BE2C (cell line): ENCODE measurements around the gene PCDHGA10.
"Not testable (repeated sequence)": the region's sequence is repeated elsewhere in the genome, so short reads cannot be mapped to it uniquely, and the experiment has no call there.

Experiments
- DNase-seq: peaks from one replicate; pipeline ENCODE4 v3.0.0-alpha.2; 2020
- H3K27me3 ChIP-seq: fragments of 250-450 bp; sonication (Bioruptor Pico); 2 replicates; pipeline ENCODE4 v1.5.1; 2020; ENCODE audit warnings: mild to moderate bottlenecking
- H3K36me3 ChIP-seq: fragments of 250-450 bp; sonication (Bioruptor Pico); 2 replicates; pipeline ENCODE4 v1.5.1; 2020; ENCODE audit warnings: mild to moderate bottlenecking
- H3K4me1 ChIP-seq: fragments of 250-450 bp; sonication (Bioruptor Pico); 2 replicates; pipeline ENCODE4 v1.5.1; 2020
- H3K4me3 ChIP-seq: 2 replicates; pipeline ENCODE4 v1.5.1; 2011; ENCODE audit warnings: low read depth, low read length
- H3K9me3 ChIP-seq: fragments of 250-450 bp; sonication (Bioruptor Pico); 2 replicates; pipeline ENCODE4 v1.5.1; 2020
- CTCF ChIP-seq: IDR thresholded peaks from 2 replicates; pipeline ENCODE4 v1.5.1; 2012; ENCODE audit warnings: mild to moderate bottlenecking, low read depth, low read length

Gene PCDHGA10

GRCh38 chr5:141371572-141372475 is 41.0 kb upstream of the PCDHGA10 start:
- DNase-seq: no peak
- Histone ChIP-seq H3K4me3 (no peak overlapping the region), H3K4me1 (no peaks in the 10 kb centered on the region), H3K9me3 (peaks cover 2% of the 10 kb centered on the region; the same call in 1 of the 2 replicates), H3K27me3 (no peaks in the 10 kb centered on the region), H3K36me3 (peaks cover 29% of the 10 kb centered on the region)
- TF ChIP-seq CTCF: no peak

GRCh38 chr5:141373673-141374317 is 39.0 kb upstream of the PCDHGA10 start, which contains the start of gene PCDHGA6:
Gene PCDHGA6 (plus strand): TSS chr5:141373891. CDS start chr5:141374084, 193 bp downstream.
- Histone ChIP-seq H3K36me3 (peaks cover 29% of the 10 kb centered on the region), H3K4me3 (no peak within 1 kb of the TSS)
- TF ChIP-seq CTCF: no peak

GRCh38 chr5:141374627-141375026 is 38.2 kb upstream of the PCDHGA10 start:
- TF ChIP-seq CTCF: no peak
- Histone ChIP-seq H3K36me3 (peaks cover 29% of the 10 kb centered on the region), H3K4me1 (no peaks in the 10 kb centered on the region), H3K27me3 (no peaks in the 10 kb centered on the region), H3K9me3 (peaks cover 2% of the 10 kb centered on the region; the same call in 1 of the 2 replicates), H3K4me3 (no peak overlapping the region)
- no peak for DNase-seq

More at GRCh38 chr5:141373673-141374317, 39.0 kb upstream of the PCDHGA10 start, which contains the start of gene PCDHGA6:
- H3K4me1 ChIP-seq: no peaks in the 10 kb centered on the region
- no peaks in the 10 kb centered on the region for H3K27me3 ChIP-seq
- no peak for DNase-seq
- peaks cover 2% of the 10 kb centered on the region; the same call in 1 of the 2 replicates for H3K9me3 ChIP-seq

GRCh38 chr5:141375444-141376155 is 37.2 kb upstream of the PCDHGA10 start:
- peaks cover 25% of the 10 kb centered on the region for H3K36me3 ChIP-seq
- H3K4me1 ChIP-seq, H3K4me3 ChIP-seq, H3K9me3 ChIP-seq, H3K27me3 ChIP-seq, DNase-seq: not testable (repeated sequence)

GRCh38 chr5:141382469-141383294 is 30.1 kb upstream of the PCDHGA10 start, which contains the start of gene PCDHGA7:
Gene PCDHGA7 (plus strand): TSS chr5:141382742. CDS start chr5:141382900, 158 bp downstream.
- no peaks in the 10 kb centered on the region for H3K4me1 ChIP-seq
- H3K27me3 ChIP-seq: no peaks in the 10 kb centered on the region
- H3K4me3 ChIP-seq: no peak within 1 kb of the TSS
- DNase-seq: no peak
- H3K36me3 ChIP-seq: peaks cover 12% of the 10 kb centered on the region
- no peaks in the 10 kb centered on the region; the same call in 1 of the 2 replicates for H3K9me3 ChIP-seq
- no peak for TF ChIP-seq CTCF

GRCh38 chr5:141383345-141383744 is 29.4 kb upstream of the PCDHGA10 start:
- DNase-seq: no peak
- no peaks in the 10 kb centered on the region; the same call in 1 of the 2 replicates for H3K9me3 ChIP-seq
- no peak overlapping the region for H3K4me3 ChIP-seq
- H3K4me1 ChIP-seq: no peaks in the 10 kb centered on the region
- TF ChIP-seq CTCF: no peak
- no peaks in the 10 kb centered on the region for H3K27me3 ChIP-seq
- peaks cover 12% of the 10 kb centered on the region for H3K36me3 ChIP-seq
